ENCODE results near the gene KCNK5. TPM values are rescaled to one million over a fixed set of nuclear protein-coding genes. Genes with fewer than 3 reads are reported as not detected.

The KCNK5 gene
- total and polyA plus RNA-seq, 2 experiments from 2014 or later = 6.6 to 11.4 TPM

- no peak overlapping the region for H3K4me3 ChIP-seq
- H3K4me1 ChIP-seq (ENCODE audit: insufficient read depth) = no peaks in the 10 kb centered on the region
- no peak overlapping the region for H2AFZ ChIP-seq
- H3K9me2 ChIP-seq (replicated peaks; ENCODE audit: insufficient read depth) = no peaks in the 10 kb centered on the region
- H3K4me2 ChIP-seq = no peak overlapping the region
- WGBS (ENCODE audit: low lambda C conversion rate, missing lambda C conversion rate) = 88% methylated on average over 9 of the region's 14 CpGs
- H4K20me1 ChIP-seq (ENCODE audit: insufficient read depth, poor library complexity, severe bottlenecking) = no peaks in the 10 kb centered on the region
- TF ChIP-seq EZH2 (IDR thresholded peaks at IDR 0.05; ENCODE audit: borderline replicate concordance) = no peak
- no peak for TF ChIP-seq EZH2phosphoT487 (IDR thresholded peaks at IDR 0.05; ENCODE audit: low read depth, severe bottlenecking, unreplicated experiment)
- no peak for TF ChIP-seq CTCF (IDR thresholded peaks at IDR 0.05; ENCODE audit: poor library complexity)
- no peaks in the 10 kb centered on the region for H3K36me3 ChIP-seq (replicated peaks; ENCODE audit: insufficient read depth, low read depth)
- no peaks in the 10 kb centered on the region for H3K27me3 ChIP-seq
- no peak for DNase-seq (ENCODE audit: low spot score)
- no peaks in the 10 kb centered on the region for H3K79me2 ChIP-seq
- no peaks in the 10 kb centered on the region for H3K9me3 ChIP-seq (ENCODE audit: low read depth)
- H3K27ac ChIP-seq = no peak overlapping the region
Measured at GRCh38 chr6:39169448-39170344, 59.6 kb downstream of the KCNK5 start.

DNA sequence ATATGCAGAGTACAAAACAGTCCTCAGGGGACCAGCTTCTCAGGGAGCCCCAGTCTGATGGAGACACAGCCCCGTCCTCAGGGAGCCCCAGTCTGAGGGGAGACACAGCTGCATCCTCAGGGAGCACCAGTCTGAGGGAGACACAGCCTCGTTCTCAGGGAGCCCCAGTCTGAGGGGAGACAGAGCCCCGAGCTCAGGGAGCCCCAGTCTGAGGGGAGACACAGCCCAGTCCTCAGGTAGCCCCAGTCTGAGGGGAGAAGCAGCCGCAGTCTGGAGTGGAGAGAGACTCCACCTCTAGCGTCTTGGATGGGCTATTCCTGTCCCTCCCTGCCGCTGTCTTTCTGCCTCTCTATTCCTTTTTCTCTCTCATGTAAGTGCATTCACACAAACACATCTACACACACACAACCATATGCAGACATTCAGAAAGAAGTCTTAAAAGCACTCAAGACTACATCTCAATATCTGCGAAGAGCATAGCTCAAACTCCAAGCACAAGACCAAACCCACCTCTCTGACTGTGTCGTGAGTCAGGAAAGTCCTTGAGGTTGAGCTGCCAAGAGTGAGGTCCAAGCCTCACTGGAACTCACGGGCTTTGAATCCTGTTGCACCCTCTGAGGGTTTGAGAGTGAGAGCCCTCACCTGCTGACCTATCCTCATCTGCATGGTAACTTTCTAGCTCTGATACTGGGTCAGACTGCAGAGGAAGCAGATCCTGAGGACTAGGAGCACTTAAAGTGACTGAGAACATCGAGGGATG, 61.2 kb downstream of the KCNK5 start:
- no peak overlapping the region for H3K4me2 ChIP-seq
- no peaks in the 10 kb centered on the region for H3K4me1 ChIP-seq (ENCODE audit: insufficient read depth)
- H3K79me2 ChIP-seq = no peaks in the 10 kb centered on the region
- 86% methylated on average over 10 of the region's 10 CpGs for WGBS (ENCODE audit: low lambda C conversion rate, missing lambda C conversion rate)
- no peaks in the 10 kb centered on the region for H3K36me3 ChIP-seq (replicated peaks; ENCODE audit: insufficient read depth, low read depth)
- H2AFZ ChIP-seq = no peak overlapping the region
- H3K9me3 ChIP-seq (ENCODE audit: low read depth) = no peaks in the 10 kb centered on the region
- no peaks in the 10 kb centered on the region for H3K27me3 ChIP-seq
- no peaks in the 10 kb centered on the region for H3K9me2 ChIP-seq (replicated peaks; ENCODE audit: insufficient read depth)
- no peak for DNase-seq (ENCODE audit: low spot score)
- no peak overlapping the region for H3K27ac ChIP-seq
- no peak for TF ChIP-seq EZH2 (IDR thresholded peaks at IDR 0.05; ENCODE audit: borderline replicate concordance)
- TF ChIP-seq EZH2phosphoT487 (IDR thresholded peaks at IDR 0.05; ENCODE audit: low read depth, severe bottlenecking, unreplicated experiment) = no peak
- no peak for TF ChIP-seq CTCF (IDR thresholded peaks at IDR 0.05; ENCODE audit: poor library complexity)
- H4K20me1 ChIP-seq (ENCODE audit: insufficient read depth, poor library complexity, severe bottlenecking) = no peaks in the 10 kb centered on the region
- no peak overlapping the region for H3K4me3 ChIP-seq

GRCh38 chr6:39167321-39167720, 62.0 kb downstream of the KCNK5 start:
- DNase-seq (ENCODE audit: low spot score) = no peak
- H3K27me3 ChIP-seq = no peaks in the 10 kb centered on the region
- H3K36me3 ChIP-seq (replicated peaks; ENCODE audit: insufficient read depth, low read depth) = no peaks in the 10 kb centered on the region
- H2AFZ ChIP-seq = no peak overlapping the region
- no peak overlapping the region for H3K4me2 ChIP-seq
- H3K4me1 ChIP-seq (ENCODE audit: insufficient read depth) = no peaks in the 10 kb centered on the region
- no peaks in the 10 kb centered on the region for H4K20me1 ChIP-seq (ENCODE audit: insufficient read depth, poor library complexity, severe bottlenecking)
- no peak overlapping the region for H3K4me3 ChIP-seq
- TF ChIP-seq EZH2 (IDR thresholded peaks at IDR 0.05; ENCODE audit: borderline replicate concordance) (no peak), EZH2phosphoT487 (IDR thresholded peaks at IDR 0.05; ENCODE audit: low read depth, severe bottlenecking, unreplicated experiment) (no peak), CTCF (IDR thresholded peaks at IDR 0.05; ENCODE audit: poor library complexity) (no peak)
- 92% methylated on average over 5 of the region's 5 CpGs for WGBS (ENCODE audit: low lambda C conversion rate, missing lambda C conversion rate)
- no peaks in the 10 kb centered on the region for H3K9me3 ChIP-seq (ENCODE audit: low read depth)
- no peaks in the 10 kb centered on the region for H3K9me2 ChIP-seq (replicated peaks; ENCODE audit: insufficient read depth)
- H3K27ac ChIP-seq = no peak overlapping the region
- no peaks in the 10 kb centered on the region for H3K79me2 ChIP-seq
